Kidney (tissue), 14 donors: ENCODE measurements around the gene RAMP3. TPM values are rescaled to one million over a fixed set of nuclear protein-coding genes. Genes with fewer than 3 reads are reported as not detected.

ENCODE experiments used
- DNase-seq, 5 donors: peaks; one replicate each; pipeline ENCODE4 v3.0.0-alpha.2; 2013 to 2020
- FAIRE-seq: peaks from 2 replicates; lab custom pipeline; 2012; peaks lifted over from hg19 to GRCh38; lab: Jason Lieb, UNC
- H3K27ac ChIP-seq, 2 donors: one replicate each; pipeline ENCODE4 v1.7.0; 2013; ENCODE audit warnings: low read depth in 2 of 2, low read length in 2 of 2, inconsistent platforms in 1 of 2
- H3K27me3 ChIP-seq: one replicate; pipeline ENCODE4 v1.7.1; 2013; ENCODE audit warnings: low read length, inconsistent platforms; ENCODE audit not compliant: control insufficient read depth, insufficient read depth
- H3K36me3 ChIP-seq, 3 donors: one replicate each; pipeline versions ENCODE4 v1.7.0 to v1.7.1; 2013; ENCODE audit warnings: low read length in 3 of 3, control low read depth in 1 of 3, inconsistent platforms in 1 of 3; ENCODE audit not compliant: insufficient read depth in 3 of 3, control insufficient read depth in 2 of 3
- H3K4me1 ChIP-seq, 3 donors: one replicate each; pipeline versions ENCODE4 v1.7.0 to v1.7.1; 2013; ENCODE audit warnings: low read length in 3 of 3, inconsistent platforms in 1 of 3, low read depth in 1 of 3; ENCODE audit not compliant: control insufficient read depth in 2 of 3, insufficient read depth in 2 of 3
- H3K4me3 ChIP-seq, 3 donors: one replicate each; pipeline versions ENCODE4 v1.7.0 to v1.8.1; 2013; ENCODE audit warnings: low read length in 3 of 3, control low read depth in 1 of 3, inconsistent platforms in 1 of 3
- H3K9ac ChIP-seq, 3 donors: one replicate each; pipeline versions ENCODE4 v1.7.0 to v1.7.1; 2013; ENCODE audit warnings: low read length in 3 of 3, control low read depth in 1 of 3, inconsistent platforms in 1 of 3
- H3K9me3 ChIP-seq, 3 donors: one replicate each; pipeline versions ENCODE4 v1.7.0 to v1.7.1; 2013; ENCODE audit warnings: low read length in 3 of 3, control low read depth in 1 of 3, inconsistent platforms in 1 of 3; ENCODE audit not compliant: control insufficient read depth in 2 of 3, insufficient read depth in 1 of 3
- CTCF ChIP-seq: IDR thresholded peaks from 3 replicates; pipeline ENCODE4 v1.5.1; 2012; ENCODE audit warnings: mild to moderate bottlenecking, moderate library complexity, borderline replicate concordance; ENCODE audit not compliant: insufficient read depth; ENCODE audit errors: extremely low read depth
- intact Hi-C: fragments of 100-400 bp; cut with DNase I; formaldehyde crosslinking; loops from one replicate; pipeline ENCODE4 v1.11.1; 2022
- polyA plus RNA-seq: library from polyadenylated mRNA; stranded (reverse); fragments of 350-450 nt; fragmentation: Illumina TruSeq; extraction: RNeasy Lipid Tissue Mini Kit (QIAGEN cat#74804); gene quantifications from one replicate; pipeline ENCODE4 v1.2.3, GENCODE V29; 2014; ENCODE audit warnings: low read depth, low replicate concordance; ENCODE audit not compliant: insufficient read depth
- total RNA-seq: library from RNA; stranded (reverse); fragmentation: NEBNext Ultra II Directional; extraction: Animal tissue kit (Norgen Biotek cat#: 25700); gene quantifications from one replicate; pipeline ENCODE4 v1.2.1, GENCODE V29; 2021
- donor health status: control.
- donor health status: control.
- donor health status: control.
- donor health status: control.
- donor health status: control.
- donor health status: DM: yes; HTN: yes; CAD: no.
- donor health status: Normal renal cell carcinoma (clear cell type).

The RAMP3 gene
- total and polyA plus RNA-seq, 2 donors from 2014 or later = 82.6 to 168 TPM

GRCh38 chr7:45221896-45222604 lies 64.5 kb downstream of the RAMP3 start:
- Histone ChIP-seq H3K36me3 (no peaks in the 10 kb centered on the region), H3K27me3 (no peaks in the 10 kb centered on the region), H3K9me3 (no peaks in the 10 kb centered on the region), H3K9ac (no peak overlapping the region), H3K27ac (no peak overlapping the region), H3K4me3 (no peak overlapping the region), H3K4me1 (no peaks in the 10 kb centered on the region)
- FAIRE-seq (no peak), DNase-seq (no peak)
- no peak for TF ChIP-seq CTCF
- intact Hi-C loops = no loop called here

GRCh38 chr7:45223078-45223477 lies 65.5 kb downstream of the RAMP3 start:
- H3K27ac ChIP-seq = no peak overlapping the region
- DNase-seq = no peak
- H3K4me3 ChIP-seq = no peak overlapping the region
- peaks cover 0 to 2% (median 0%) of the 10 kb centered on the region in 3 donors for H3K4me1 ChIP-seq
- no peaks in the 10 kb centered on the region for H3K9me3 ChIP-seq
- H3K36me3 ChIP-seq = no peaks in the 10 kb centered on the region
- intact Hi-C loops = no loop called here
- FAIRE-seq = no peak
- TF ChIP-seq CTCF = no peak
- H3K9ac ChIP-seq = no peak overlapping the region
- H3K27me3 ChIP-seq = no peaks in the 10 kb centered on the region

- intact Hi-C loops = no loop called here
- no peak overlapping the region for H3K27ac ChIP-seq
These were observed 66.4 kb downstream of the RAMP3 start for GRCh38 chr7:45223728-45224630.

More at GRCh38 chr7:45223728-45224630, 66.4 kb downstream of the RAMP3 start:
- Histone ChIP-seq H3K9ac (no peak overlapping the region), H3K27me3 (no peaks in the 10 kb centered on the region), H3K9me3 (no peaks in the 10 kb centered on the region), H3K36me3 (no peaks in the 10 kb centered on the region), H3K4me1 (peaks cover 0 to 7% (median 0%) of the 10 kb centered on the region in 3 donors), H3K4me3 (no peak overlapping the region)
- DNase-seq = no peak
- no peak for FAIRE-seq
- TF ChIP-seq CTCF = no peak
